Measurements from ENCODE around the gene MRPL14. TPM values are rescaled to one million over a fixed set of nuclear protein-coding genes. Genes with fewer than 3 reads are reported as not detected.

The MRPL14 gene
- total RNA-seq, 2 experiments from 2014 or later = 51.3 to 87.2 TPM

GRCh38 chr6:44074439-44074812 is 52.8 kb downstream of the MRPL14 start:
- Histone ChIP-seq H3K9me3 (ENCODE audit: low read length) (no peaks in the 10 kb centered on the region), H3K4me2 (ENCODE audit: low read length) (peak overlapping the region; percentile 92), H3K4me1 (ENCODE audit: insufficient read depth, low read length, poor library complexity, severe bottlenecking) (peaks cover 44% of the 10 kb centered on the region), H4K20me1 (ENCODE audit: insufficient read depth, low read length) (no peaks in the 10 kb centered on the region), H3K79me2 (ENCODE audit: insufficient read depth, low read depth, low read length) (no peaks in the 10 kb centered on the region), H3K4me3 (ENCODE audit: low read depth, low read length, poor library complexity, severe bottlenecking) (peak overlapping the region; percentile 68), H2AFZ (ENCODE audit: low read length) (peak overlapping the region; percentile 32; the same call in 1 of the 2 replicates), H3K27ac (ENCODE audit: low read depth, low read length, poor library complexity, severe bottlenecking) (no peak overlapping the region), H3K9me2 (ENCODE audit: insufficient read depth, low read length) (no peaks in the 10 kb centered on the region), H3K36me3 (ENCODE audit: insufficient read depth, low read length) (no peaks in the 10 kb centered on the region)
- peak; percentile 88 for DNase-seq (ENCODE audit: low spot score)
- BruUV-seq (replicated peaks) = no TSS peak
- intact Hi-C loops (cut with micrococcal nuclease; ENCODE audit: unreplicated experiment) = loop anchor here (1.0 to 10.0 kb wide), 5 partner anchors 72 to 560 kb away; partner anchors contain the start of genes LRRC73, MAD2L1BP, POLR1C and YIPF3
- TF ChIP-seq CTCF (conservative IDR thresholded peaks at IDR 0.05; ENCODE audit: low read length) = peak; percentile 93
- no peak for TF ChIP-seq EZH2phosphoT487 (IDR thresholded peaks at IDR 0.05; ENCODE audit: borderline replicate concordance, low read depth, low read length)
- CTCF ChIA-PET (ENCODE audit: unreplicated experiment) = interaction anchor here (0.6 to 1.8 kb wide), 3 partner anchors 53 to 350 kb away, joined by 3 to 5 read pairs (median 3); partner anchors contain the start of genes MRPL14 and TMEM63B
- POLR2A ChIA-PET = interaction anchor here (0.7 to 2.0 kb wide), 3 partner anchors 9 to 38 kb away, joined by 3 to 4 read pairs (median 3); no protein-coding TSS in a partner anchor

- Histone ChIP-seq H3K9me2 (ENCODE audit: insufficient read depth, low read length) (no peaks in the 10 kb centered on the region), H3K4me3 (ENCODE audit: low read depth, low read length, poor library complexity, severe bottlenecking) (peak overlapping the region; percentile 68), H3K9me3 (ENCODE audit: low read length) (no peaks in the 10 kb centered on the region), H3K4me1 (ENCODE audit: insufficient read depth, low read length, poor library complexity, severe bottlenecking) (peaks cover 42% of the 10 kb centered on the region), H3K4me2 (ENCODE audit: low read length) (peak overlapping the region; percentile 92), H4K20me1 (ENCODE audit: insufficient read depth, low read length) (no peaks in the 10 kb centered on the region), H3K27ac (ENCODE audit: low read depth, low read length, poor library complexity, severe bottlenecking) (no peak overlapping the region), H2AFZ (ENCODE audit: low read length) (peak overlapping the region; percentile 32; the same call in 1 of the 2 replicates), H3K79me2 (ENCODE audit: insufficient read depth, low read depth, low read length) (no peaks in the 10 kb centered on the region), H3K36me3 (ENCODE audit: insufficient read depth, low read length) (no peaks in the 10 kb centered on the region)
- POLR2A ChIA-PET = interaction anchor here (0.7 to 2.0 kb wide), 4 partner anchors 8 to 38 kb away, joined by 3 to 5 read pairs (median 4); no protein-coding TSS in a partner anchor
- intact Hi-C loops (cut with micrococcal nuclease; ENCODE audit: unreplicated experiment) = loop anchor here (1.0 to 10.0 kb wide), 5 partner anchors 72 to 559 kb away; partner anchors contain the start of genes LRRC73, MAD2L1BP, POLR1C and YIPF3
- no peak for TF ChIP-seq CTCF (conservative IDR thresholded peaks at IDR 0.05; ENCODE audit: low read length)
- TF ChIP-seq EZH2phosphoT487 (IDR thresholded peaks at IDR 0.05; ENCODE audit: borderline replicate concordance, low read depth, low read length) = no peak
- BruUV-seq (replicated peaks) = no TSS peak
- peak; percentile 57 for DNase-seq (ENCODE audit: low spot score)
- CTCF ChIA-PET (ENCODE audit: unreplicated experiment) = interaction anchor here (0.6 to 1.8 kb wide), 5 partner anchors 54 to 349 kb away, joined by 3 to 5 read pairs (median 3); partner anchors contain the start of genes MRPL14 and TMEM63B
Observed at GRCh38 chr6:44073612-44074438, 53.4 kb downstream of the MRPL14 start.

Measured in OCI-LY7 (cell line).